Adrenal gland (tissue), 5 donors: Measurements from ENCODE around the gene EXO1.

Experiments used
- POLR2A ChIP-seq, 2 donors: fragments of 450-650 bp; IDR thresholded peaks; one replicate each; pipeline ENCODE4 v1.6.1; 2017; ENCODE audit warnings: antibody characterized with exemption in 2 of 2, mild to moderate bottlenecking in 2 of 2, moderate library complexity in 1 of 2
- TF ChIP-seq, protein P1 (sequence below), 6 experiments: fragments of 450-650 bp in 4 of 6; fragments of 200-600 bp in 2 of 6; sonication (generic) in 1 of 6; IDR thresholded peaks; 1 replicate in 5 of 6; 2 replicates in 1 of 6; pipeline versions ENCODE4 v1.5.1 to v1.8.0; 2016 to 2021; ENCODE audit warnings: antibody characterized with exemption in 6 of 6, mild to moderate bottlenecking in 2 of 6, moderate library complexity in 1 of 6
- donor health status: DM: no; HTN: no; CAD: no.

DNA sequence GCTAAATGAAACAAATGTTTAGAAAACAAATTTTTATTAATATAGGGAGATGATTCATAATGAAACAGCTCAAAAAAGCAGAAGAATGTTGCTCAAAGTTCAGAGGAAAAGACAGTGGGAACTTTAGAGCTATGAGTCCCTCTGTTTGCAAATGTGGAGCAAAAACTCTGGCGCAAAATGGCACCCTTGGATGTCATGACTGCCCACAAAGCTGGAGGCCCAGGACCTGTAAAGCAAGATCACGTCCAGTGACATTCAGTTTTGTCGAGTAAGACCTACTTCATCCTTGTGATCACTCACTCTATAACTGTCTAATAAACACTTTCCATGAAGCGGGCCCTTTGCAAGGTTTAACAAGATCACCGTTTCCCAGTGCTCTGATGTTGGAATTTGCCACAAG is 9.1 kb upstream of the EXO1 start:
- no peak for TF ChIP-seq POLR2A (IDR thresholded peaks at IDR 0.05)
- TF ChIP-seq, protein P1, sequence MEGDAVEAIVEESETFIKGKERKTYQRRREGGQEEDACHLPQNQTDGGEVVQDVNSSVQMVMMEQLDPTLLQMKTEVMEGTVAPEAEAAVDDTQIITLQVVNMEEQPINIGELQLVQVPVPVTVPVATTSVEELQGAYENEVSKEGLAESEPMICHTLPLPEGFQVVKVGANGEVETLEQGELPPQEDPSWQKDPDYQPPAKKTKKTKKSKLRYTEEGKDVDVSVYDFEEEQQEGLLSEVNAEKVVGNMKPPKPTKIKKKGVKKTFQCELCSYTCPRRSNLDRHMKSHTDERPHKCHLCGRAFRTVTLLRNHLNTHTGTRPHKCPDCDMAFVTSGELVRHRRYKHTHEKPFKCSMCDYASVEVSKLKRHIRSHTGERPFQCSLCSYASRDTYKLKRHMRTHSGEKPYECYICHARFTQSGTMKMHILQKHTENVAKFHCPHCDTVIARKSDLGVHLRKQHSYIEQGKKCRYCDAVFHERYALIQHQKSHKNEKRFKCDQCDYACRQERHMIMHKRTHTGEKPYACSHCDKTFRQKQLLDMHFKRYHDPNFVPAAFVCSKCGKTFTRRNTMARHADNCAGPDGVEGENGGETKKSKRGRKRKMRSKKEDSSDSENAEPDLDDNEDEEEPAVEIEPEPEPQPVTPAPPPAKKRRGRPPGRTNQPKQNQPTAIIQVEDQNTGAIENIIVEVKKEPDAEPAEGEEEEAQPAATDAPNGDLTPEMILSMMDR (IDR thresholded peaks at IDR 0.05) = no peak
